HG03103 (cell line): ENCODE measurements around the gene SLC43A2.

Experiments used
- ATAC-seq: cut with Tn5 transposase; IDR thresholded peaks from one replicate; pipeline ENCODE4 v1.9.1; 2021; ENCODE audit warnings: low read depth; ENCODE audit not compliant: unreplicated experiment

The SLC43A2 gene

DNA sequence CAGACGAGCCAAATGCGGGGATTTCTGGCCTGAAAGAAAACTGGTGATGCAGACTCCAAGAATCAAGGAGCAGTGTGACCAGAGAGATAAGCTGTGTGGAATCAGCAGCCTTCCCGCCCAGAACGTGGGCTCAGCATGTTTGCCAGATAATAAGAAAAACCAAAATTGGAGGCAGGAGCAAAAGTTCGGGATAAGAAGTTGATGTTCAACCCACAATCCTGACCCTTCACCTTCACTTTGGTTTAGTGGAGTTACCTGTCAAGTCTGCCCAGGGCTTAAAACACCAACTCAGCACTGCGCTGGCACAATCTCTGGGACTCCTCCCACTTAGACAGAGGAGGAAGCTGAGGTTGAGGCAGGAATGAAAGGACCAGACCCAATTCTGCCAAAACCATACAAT lies 3.1 kb downstream of the SLC43A2 start:
- no peak for ATAC-seq

DNA sequence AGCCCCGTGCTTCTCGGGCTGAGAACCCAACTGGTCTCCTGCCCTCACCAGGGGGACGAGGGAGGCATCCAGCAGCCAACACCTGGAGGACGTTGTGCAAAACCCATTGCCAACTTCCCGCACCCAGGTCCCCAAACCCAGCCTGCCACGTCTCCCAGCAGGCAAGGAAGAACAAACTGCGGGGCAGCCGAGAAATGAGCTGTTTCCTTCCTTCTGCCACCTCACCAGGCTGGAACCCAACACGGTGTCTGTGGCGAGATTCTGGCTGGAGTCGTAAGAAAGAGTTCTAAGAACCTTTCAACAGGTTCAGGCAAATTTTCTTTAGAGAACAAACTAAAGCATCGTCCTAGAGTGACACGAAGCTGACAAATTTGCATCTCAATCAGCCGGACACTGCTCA lies 3.6 kb downstream of the SLC43A2 start:
- no peak for ATAC-seq

DNA sequence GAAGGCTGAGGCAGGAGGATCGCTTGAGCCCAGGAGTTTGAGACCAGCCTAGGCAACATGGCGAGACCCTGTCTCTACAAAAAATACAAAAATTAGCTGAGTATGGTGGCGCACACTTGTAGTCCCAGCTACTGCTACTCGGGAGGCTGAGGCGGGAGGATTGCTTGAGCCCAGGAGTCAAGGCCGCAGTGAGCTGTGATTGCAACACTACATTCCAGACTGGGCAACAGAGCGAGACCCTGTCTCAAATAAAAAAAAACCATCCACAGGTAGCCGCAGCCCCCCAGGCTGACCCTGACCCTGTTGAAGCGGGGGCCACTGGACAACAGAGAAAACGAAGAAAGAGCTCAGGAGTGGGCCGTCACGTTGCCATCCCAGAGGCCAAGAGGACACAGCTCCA lies 4.0 kb downstream of the SLC43A2 start:
- ATAC-seq = no peak

DNA sequence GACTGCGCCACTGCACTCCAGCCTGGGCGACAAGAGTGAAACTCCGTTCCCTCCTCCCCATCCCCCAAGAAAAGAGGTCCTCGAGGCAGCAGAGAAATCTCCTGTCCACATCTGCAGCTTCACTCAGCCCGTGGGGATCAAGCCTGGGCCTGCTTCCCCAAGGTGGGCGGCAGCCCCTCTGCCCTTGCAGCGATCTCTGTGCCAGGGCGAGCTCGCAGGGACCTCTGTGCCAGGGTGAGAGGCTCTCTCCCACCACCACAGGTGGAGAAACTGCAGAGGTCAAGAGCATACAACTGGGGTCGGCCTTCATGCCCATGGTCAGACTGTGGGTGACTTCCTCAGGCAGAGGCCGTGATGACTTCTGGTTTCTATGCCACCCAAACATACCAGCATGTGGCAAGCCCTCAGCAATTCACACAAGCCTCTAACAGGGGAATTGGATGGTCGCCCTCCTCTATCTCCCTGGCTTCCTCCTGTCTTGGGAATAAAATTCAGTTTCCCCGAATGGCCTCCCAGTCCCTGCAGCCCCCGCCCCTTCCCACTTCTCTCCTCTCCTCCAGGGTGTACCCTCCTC lies 5.5 kb downstream of the SLC43A2 start:
- no peak for ATAC-seq

DNA sequence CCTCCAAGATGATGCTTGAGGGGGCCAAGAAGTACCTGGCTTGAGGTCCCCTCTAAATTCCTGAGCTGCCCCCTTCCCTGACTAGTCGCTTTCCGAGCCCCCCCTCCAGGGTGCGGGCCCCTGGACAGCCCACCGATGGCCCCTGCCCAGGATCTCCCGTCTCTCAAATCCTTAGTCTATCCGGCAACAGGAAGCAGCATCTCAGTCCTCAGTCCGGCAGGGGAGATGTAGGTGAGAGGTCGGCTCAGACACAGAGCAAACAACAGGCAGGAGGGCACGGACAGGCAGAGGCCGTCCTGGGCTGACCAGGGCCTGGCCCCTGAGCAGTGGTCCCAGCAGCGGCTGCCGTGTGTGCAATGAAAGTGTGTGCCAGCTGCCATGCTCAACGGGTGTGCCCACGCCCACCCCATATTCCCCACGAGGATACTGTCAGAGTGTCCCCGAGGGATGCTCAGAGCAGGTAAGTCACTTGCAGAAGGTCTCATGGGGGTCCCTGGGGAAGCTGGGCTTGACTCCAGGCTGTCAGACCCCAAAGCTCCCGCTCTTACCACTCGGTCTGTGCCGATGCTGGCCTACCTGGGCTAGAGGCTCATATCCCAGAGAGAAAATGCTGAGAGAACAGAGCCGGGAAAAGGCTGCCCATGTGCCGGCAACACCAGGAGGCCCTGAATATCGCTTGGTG lies 7.2 kb downstream of the SLC43A2 start:
- ATAC-seq = no peak

DNA sequence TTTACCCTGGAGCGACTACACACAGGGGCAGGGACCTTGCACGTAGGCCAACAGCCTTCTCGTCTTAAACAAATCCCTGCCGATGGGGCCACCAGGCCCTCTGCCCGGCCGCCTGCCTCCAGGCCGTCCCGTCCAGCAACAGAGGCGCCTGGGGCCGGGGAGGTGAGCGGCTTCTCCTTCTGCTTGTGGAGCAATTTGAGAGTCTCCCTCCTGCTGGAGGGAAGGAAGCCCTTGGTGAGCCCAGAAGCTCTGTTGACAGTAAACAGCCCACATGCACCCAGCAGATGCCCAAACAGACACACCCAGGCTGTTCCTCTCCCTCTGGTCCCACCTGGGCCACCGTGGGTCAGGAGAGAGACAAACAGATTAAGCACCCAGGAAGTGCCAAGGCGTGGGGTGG lies 8.1 kb downstream of the SLC43A2 start:
- no peak for ATAC-seq

GRCh38 chr17:1617620-1618174 lies 10.9 kb downstream of the SLC43A2 start:
- no peak for ATAC-seq

- ATAC-seq = no peak
These were observed 12.5 kb downstream of the SLC43A2 start for GRCh38 chr17:1616101-1616500.

DNA sequence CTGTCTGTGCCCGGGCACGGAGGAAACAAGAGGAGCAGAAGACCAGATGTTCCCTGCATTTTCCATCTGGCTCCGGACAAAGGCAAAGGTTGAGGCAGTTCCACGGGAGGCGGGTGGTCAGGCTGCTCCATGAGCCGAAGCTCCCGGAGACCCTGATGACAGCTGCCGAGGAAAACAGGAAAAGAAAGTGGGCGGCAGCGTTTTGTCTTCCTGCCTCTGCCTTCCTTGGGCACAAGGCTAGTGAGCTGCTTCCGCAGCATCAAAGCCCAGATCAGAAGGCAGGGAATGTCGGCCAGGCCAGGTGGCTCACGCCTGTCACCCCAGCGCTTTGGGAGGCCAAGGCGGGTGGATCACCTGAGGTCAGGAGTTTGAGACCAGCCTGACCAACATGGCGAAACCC lies 16.2 kb downstream of the SLC43A2 start:
- no peak for ATAC-seq

DNA sequence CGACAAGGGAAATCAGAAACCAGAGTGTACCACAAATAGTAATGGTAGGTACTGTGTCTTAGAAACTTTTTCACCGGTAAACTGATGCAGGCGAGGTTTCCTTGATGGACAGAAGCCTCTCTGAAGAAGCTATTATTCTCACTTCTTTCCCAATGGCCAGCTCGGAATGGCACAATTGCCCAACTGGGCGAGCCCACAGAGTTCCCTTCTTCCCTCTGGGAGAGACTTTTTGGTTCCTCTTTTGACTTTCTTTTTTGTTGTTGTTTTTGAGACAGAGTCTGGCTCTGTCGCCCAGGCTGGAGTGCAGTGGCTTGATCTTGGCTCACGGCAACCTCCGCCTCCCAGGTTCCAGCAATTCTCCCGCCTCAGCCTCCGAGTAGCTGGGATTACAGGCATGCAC lies 16.9 kb downstream of the SLC43A2 start:
- ATAC-seq = no peak

DNA sequence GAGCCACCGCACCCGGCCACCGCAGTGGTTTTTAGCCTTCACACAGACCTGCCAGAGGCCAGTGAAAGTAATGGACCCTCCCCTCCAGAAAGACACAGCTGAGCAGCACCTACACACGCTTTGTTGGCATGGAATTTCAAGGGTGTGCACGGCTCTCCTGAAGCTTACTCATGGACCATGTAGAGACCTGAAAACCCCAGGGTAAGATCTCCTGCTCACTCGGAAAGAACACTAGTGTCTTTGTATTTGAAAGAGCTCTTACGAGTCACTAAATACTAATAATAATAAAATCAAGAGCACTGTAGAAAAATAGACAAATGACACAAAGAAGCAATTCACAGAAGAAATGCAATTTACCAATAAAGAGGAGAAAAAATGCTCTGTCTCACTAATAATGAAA lies 20.0 kb downstream of the SLC43A2 start:
- ATAC-seq = no peak

- no peak for ATAC-seq
These were observed 20.7 kb downstream of the SLC43A2 start for GRCh38 chr17:1607971-1608320.

- no peak for ATAC-seq
These were observed 22.2 kb downstream of the SLC43A2 start for GRCh38 chr17:1606352-1606985.

- ATAC-seq = no peak
These were observed 22.8 kb downstream of the SLC43A2 start for GRCh38 chr17:1605681-1606351.

DNA sequence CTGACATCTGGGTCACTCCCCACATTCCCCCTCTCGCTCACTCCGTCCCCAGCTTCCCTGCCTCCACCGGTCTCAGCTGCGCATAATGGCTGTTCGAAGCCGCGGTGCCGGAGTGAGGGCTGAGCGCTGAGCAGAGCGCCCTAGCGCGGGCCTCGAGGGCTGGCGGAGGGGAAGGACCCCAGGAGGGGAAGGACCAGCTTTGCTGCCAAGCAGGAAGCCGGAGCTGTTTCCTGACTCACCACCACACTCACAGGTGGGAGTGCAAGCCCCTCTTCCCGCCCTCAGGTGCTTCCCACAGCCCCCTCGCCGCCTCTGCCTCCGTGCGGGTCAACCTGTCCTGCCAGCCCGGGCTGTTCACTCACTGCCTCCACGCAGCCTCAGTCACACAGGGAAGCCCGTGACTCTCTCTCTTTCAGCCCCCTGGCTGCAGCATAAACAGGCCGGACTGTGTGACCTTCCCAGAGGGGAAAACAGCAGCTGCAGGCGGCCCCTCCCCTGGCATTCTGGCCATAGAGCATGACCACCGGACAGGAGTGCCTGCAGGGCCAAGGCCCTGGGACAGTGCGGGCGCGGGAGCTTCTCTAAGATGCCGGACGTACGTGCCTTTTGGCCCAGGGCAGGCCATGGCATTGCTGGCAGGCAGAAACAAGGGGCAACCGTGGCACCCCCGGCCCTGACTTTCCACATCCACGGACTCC lies 23.7 kb downstream of the SLC43A2 start:
- no peak for ATAC-seq

DNA sequence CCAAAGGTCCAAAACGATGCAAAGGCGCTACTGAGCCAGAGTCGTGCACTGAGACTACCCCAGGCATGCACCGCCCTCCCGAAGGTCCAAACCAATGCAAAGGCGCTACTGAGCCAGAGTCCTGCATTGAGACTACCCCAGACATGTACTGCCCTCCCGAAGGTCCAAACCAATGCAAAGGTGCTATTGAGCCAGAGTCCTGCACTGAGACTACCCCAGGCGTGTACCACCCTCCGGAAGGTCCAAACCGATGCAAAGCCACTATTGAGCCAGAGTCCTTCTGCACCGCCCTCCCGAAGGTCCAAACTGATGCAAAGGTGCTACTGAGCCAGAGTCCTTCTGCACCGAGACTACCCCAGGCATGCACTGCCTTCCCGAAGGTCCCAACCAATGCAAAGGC lies 27.1 kb downstream of the SLC43A2 start:
- ATAC-seq = no peak

DNA sequence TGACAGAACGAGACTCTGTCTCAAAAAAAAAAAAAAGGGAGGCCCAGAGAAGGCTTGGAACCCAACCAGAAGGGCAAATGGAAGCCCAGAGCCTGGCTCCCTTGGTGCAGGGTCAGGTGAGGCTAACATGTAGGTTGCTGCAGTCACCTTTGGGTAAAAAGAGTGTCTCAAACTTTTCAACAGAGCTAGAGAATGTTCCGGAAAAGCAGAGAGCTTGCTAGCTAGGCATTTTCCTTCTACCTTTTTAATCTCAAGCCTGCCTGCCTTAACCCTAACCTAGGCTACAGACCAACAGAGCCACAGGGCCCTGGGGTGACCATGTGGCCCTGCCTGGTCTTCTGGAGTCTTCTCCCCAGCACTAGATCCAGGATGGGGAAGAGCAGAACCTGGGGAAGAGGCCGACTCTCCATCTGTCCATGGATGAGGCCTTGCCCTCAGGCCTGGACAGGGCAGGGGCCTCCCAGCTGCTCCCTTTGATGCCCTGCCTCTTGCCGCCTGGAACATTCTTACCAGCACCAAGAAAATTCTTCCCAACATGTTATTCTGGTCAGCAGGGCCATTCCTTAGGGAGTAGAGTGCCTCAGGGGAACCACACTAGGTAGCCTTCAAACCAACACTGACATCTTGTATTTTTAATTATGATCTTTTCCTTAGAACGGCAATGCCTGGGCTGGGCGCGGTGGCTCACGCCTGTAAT lies 30.1 kb downstream of the SLC43A2 start:
- ATAC-seq = no peak

GRCh38 chr17:1597861-1598342 lies 30.7 kb downstream of the SLC43A2 start:
- ATAC-seq = no peak

GRCh38 chr17:1593630-1593931 lies 35.1 kb downstream of the SLC43A2 start:
- no peak for ATAC-seq
